IMR-90 (cell line): ENCODE measurements around the gene PIAS4. TPM values are rescaled to one million over a fixed set of nuclear protein-coding genes. Genes with fewer than 3 reads are reported as not detected.

ENCODE experiments used
- ATAC-seq: fragments of 200-7000 bp; cut with Tn5 transposase; 2 replicates; pipeline ENCODE4 v1.9.1; 2020; ENCODE audit warnings: low read depth, mild to moderate bottlenecking, moderate library complexity
- BruUV-seq: library from RNA; stranded (reverse); fragments of 400-500 nt; replicated peaks from 2 replicates; lab custom pipeline; 2021; lab: Mats Ljungman, UMichigan
- CTCF ChIA-PET: fragments of 300-600 bp; formaldehyde crosslinking; extraction: SDS; loops from one replicate; lab custom pipeline; 2021; ENCODE audit warnings: antibody characterized with exemption; lab: Yijun Ruan, JAX
- POLR2A ChIA-PET: fragments of 300-600 bp; sonication (Branson Sonifier 250); formaldehyde crosslinking; loops from one replicate; lab custom pipeline; 2022; ENCODE audit warnings: antibody characterized with exemption; ENCODE audit not compliant: unreplicated experiment; lab: Charles Lee
- DNase-seq: peaks from one replicate; pipeline ENCODE4 v3.0.0; 2013
- H2AFZ ChIP-seq: replicated peaks from 2 replicates; pipeline ENCODE3; 2013; ENCODE audit warnings: low read length, mild to moderate bottlenecking; ENCODE audit not compliant: poor library complexity
- H2AK5ac ChIP-seq: 2 replicates; pipeline ENCODE4 v1.6.1; 2013; ENCODE audit warnings: low read depth, low read length, inconsistent platforms
- H2AK9ac ChIP-seq: replicated peaks from 2 replicates; pipeline ENCODE3; 2013; ENCODE audit warnings: mild to moderate bottlenecking, low read depth, low read length, moderate library complexity; ENCODE audit not compliant: poor library complexity
- H2BK120ac ChIP-seq: 2 replicates; pipeline ENCODE4 v1.6.1; 2013; ENCODE audit warnings: low read depth, low read length, inconsistent platforms
- H2BK15ac ChIP-seq: 3 replicates; pipeline ENCODE4 v1.6.1; 2013; ENCODE audit warnings: low read depth, low read length, inconsistent platforms
- H2BK20ac ChIP-seq: 2 replicates; pipeline ENCODE4 v1.6.1; 2013; ENCODE audit warnings: low read depth, mild to moderate bottlenecking, inconsistent platforms, low read length, moderate library complexity
- H2BK5ac ChIP-seq: 2 replicates; pipeline ENCODE4 v1.6.1; 2013; ENCODE audit warnings: mild to moderate bottlenecking, low read depth, low read length, inconsistent platforms; ENCODE audit not compliant: poor library complexity, severe bottlenecking
- H3K14ac ChIP-seq: replicated peaks from 2 replicates; pipeline ENCODE4 v1.6.1; 2013; ENCODE audit warnings: low read depth, low read length, inconsistent platforms
- H3K18ac ChIP-seq: 2 replicates; pipeline ENCODE4 v1.6.1; 2013; ENCODE audit warnings: low read depth, low read length, control low read depth
- H3K23ac ChIP-seq: 2 replicates; pipeline ENCODE4 v1.6.1; 2013; ENCODE audit warnings: low read depth, low read length, inconsistent platforms
- H3K27ac ChIP-seq: 2 replicates; pipeline ENCODE4 v1.5.1; 2013; ENCODE audit warnings: mild to moderate bottlenecking, control low read depth, low read length; ENCODE audit not compliant: insufficient read depth
- H3K27me3 ChIP-seq: 2 replicates; pipeline ENCODE4 v1.6.1; 2013; ENCODE audit warnings: low read length; ENCODE audit not compliant: control insufficient read depth, insufficient read depth
- H3K36me3 ChIP-seq: 2 replicates; pipeline ENCODE4 v1.6.1; 2013; ENCODE audit warnings: low read length, mixed read lengths; ENCODE audit not compliant: control insufficient read depth, insufficient read depth
- H3K4ac ChIP-seq: 2 replicates; pipeline ENCODE4 v1.6.1; 2013; ENCODE audit warnings: low read depth, low read length, inconsistent platforms
- H3K4me1 ChIP-seq: 2 replicates; pipeline ENCODE4 v1.6.1; 2013; ENCODE audit warnings: low read length, mixed read lengths; ENCODE audit not compliant: control insufficient read depth, insufficient read depth
- H3K4me2 ChIP-seq: 2 replicates; pipeline ENCODE4 v1.6.1; 2013; ENCODE audit warnings: low read depth, mild to moderate bottlenecking, control low read depth, low read length, moderate library complexity
- H3K4me3 ChIP-seq: 2 replicates; pipeline ENCODE4 v1.5.1; 2013; ENCODE audit warnings: low read depth, mild to moderate bottlenecking, control low read depth, low read length, moderate library complexity; ENCODE audit not compliant: insufficient read depth
- H3K56ac ChIP-seq: 2 replicates; pipeline ENCODE4 v1.6.1; 2013; ENCODE audit warnings: low read length, inconsistent platforms; ENCODE audit not compliant: insufficient read depth; ENCODE audit errors: extremely low read depth
- H3K79me1 ChIP-seq, 2 experiments: 2 replicates each; pipeline ENCODE4 v1.6.1; 2013; ENCODE audit warnings: low read length in 2 of 2, inconsistent platforms in 1 of 2, low read depth in 1 of 2
- H3K9ac ChIP-seq: 2 replicates; pipeline ENCODE4 v1.6.1; 2013; ENCODE audit warnings: low read depth, low read length, control low read depth
- H3K9me1 ChIP-seq: 2 replicates; pipeline ENCODE4 v1.6.1; 2013; ENCODE audit warnings: low read length, inconsistent platforms; ENCODE audit not compliant: insufficient read depth
- H3K9me3 ChIP-seq: 2 replicates; pipeline ENCODE4 v1.6.1; 2013; ENCODE audit warnings: low read length; ENCODE audit not compliant: control insufficient read depth, insufficient read depth
- H4K20me1 ChIP-seq: 2 replicates; pipeline ENCODE4 v1.6.1; 2013; ENCODE audit warnings: low read length, inconsistent platforms; ENCODE audit not compliant: insufficient read depth
- H4K5ac ChIP-seq: 2 replicates; pipeline ENCODE4 v1.6.1; 2013; ENCODE audit warnings: mild to moderate bottlenecking, low read depth, low read length, control low read depth
- H4K8ac ChIP-seq, 2 experiments: 2 replicates each; pipeline ENCODE4 v1.6.1; 2013; ENCODE audit warnings: low read depth in 2 of 2, low read length in 2 of 2, control low read depth in 1 of 2, inconsistent platforms in 1 of 2
- H4K91ac ChIP-seq: 2 replicates; pipeline ENCODE4 v1.6.1; 2013; ENCODE audit warnings: low read depth, low read length, inconsistent platforms; ENCODE audit not compliant: insufficient read depth
- BHLHE40 ChIP-seq: fragments of 150-350 bp; IDR thresholded peaks from 2 replicates; pipeline ENCODE4 v1.6.1; 2016; ENCODE audit warnings: mild to moderate bottlenecking, low read depth, low read length
- CEBPB ChIP-seq: IDR thresholded peaks from 2 replicates; pipeline ENCODE4 v1.6.1; 2012; ENCODE audit warnings: low read depth, low read length, improper control_type of control experiment
- CHD1 ChIP-seq: IDR thresholded peaks from 2 replicates; pipeline ENCODE4 v1.6.1; 2012; ENCODE audit warnings: low read depth, low read length, improper control_type of control experiment
- CTCF ChIP-seq: conservative IDR thresholded peaks from 2 replicates; pipeline ENCODE4 v1.5.1; 2012; ENCODE audit warnings: mild to moderate bottlenecking, low read depth, low read length, improper control_type of control experiment
- ELK1 ChIP-seq: fragments of 150-350 bp; IDR thresholded peaks from 2 replicates; pipeline ENCODE4 v1.6.1; 2016; ENCODE audit warnings: low read depth, mild to moderate bottlenecking, low read length, moderate library complexity, borderline replicate concordance
- MAFK ChIP-seq: IDR thresholded peaks from 2 replicates; pipeline ENCODE4 v1.6.1; 2012; ENCODE audit warnings: low read depth, low read length, improper control_type of control experiment
- MXI1 ChIP-seq: IDR thresholded peaks from 2 replicates; pipeline ENCODE4 v1.6.1; 2012; ENCODE audit warnings: low read depth, mild to moderate bottlenecking, low read length, moderate library complexity, borderline replicate concordance
- NFE2L2 ChIP-seq: fragments of 150-350 bp; IDR thresholded peaks from 2 replicates; pipeline ENCODE4 v1.6.1; 2016; ENCODE audit warnings: low read depth, mild to moderate bottlenecking, low read length
- RAD21 ChIP-seq: IDR thresholded peaks from 2 replicates; pipeline ENCODE4 v1.6.1; 2012; ENCODE audit warnings: low read length, improper control_type of control experiment
- RCOR1 ChIP-seq: IDR thresholded peaks from 2 replicates; pipeline ENCODE4 v1.6.1; 2012; ENCODE audit warnings: mild to moderate bottlenecking, low read length, improper control_type of control experiment; ENCODE audit not compliant: insufficient replicate concordance
- RFX5 ChIP-seq: IDR thresholded peaks from 2 replicates; pipeline ENCODE4 v1.8.0; 2012; ENCODE audit warnings: low read depth, mild to moderate bottlenecking, low read length, moderate library complexity
- SMC3 ChIP-seq: fragments of 150-350 bp; IDR thresholded peaks from 2 replicates; pipeline ENCODE4 v1.6.1; 2016; ENCODE audit warnings: low read depth, mild to moderate bottlenecking, antibody characterized with exemption, low read length, moderate library complexity
- USF2 ChIP-seq: fragments of 150-350 bp; IDR thresholded peaks from 2 replicates; pipeline ENCODE4 v1.6.1; 2017; ENCODE audit warnings: mild to moderate bottlenecking, antibody characterized with exemption, low read length, low read depth
- WGBS, 2 experiments: methylation state at CpG; one replicate each; pipeline versions ENCODE4 v1.1.5 to v1.1.7; 2013; ENCODE audit warnings: missing lambda C conversion rate in 2 of 2; ENCODE audit not compliant: insufficient read length in 1 of 2; ENCODE audit errors: extremely low coverage in 2 of 2; 5-methylcytosine and 5-hydroxymethylcytosine counted together
- dilution Hi-C: fragments of 300-500 bp; cut with HindIII; formaldehyde crosslinking; loops from one replicate; pipeline ENCODE4 v1.14.3; 2018; ENCODE audit warnings: low sequenced_read_pairs; ENCODE audit not compliant: unreplicated experiment
- in situ Hi-C: fragments of 300-500 bp; cut with MboI; formaldehyde crosslinking; loops from 3 replicates; pipeline ENCODE4 v1.14.3; 2019; ENCODE audit warnings: low sequenced_read_pairs, inconsistent platforms, mixed read lengths
- intact Hi-C: fragments of 100-400 bp; cut with micrococcal nuclease; formaldehyde crosslinking; loops from 2 replicates; pipeline ENCODE4 v1.10.0; 2022
- polyA plus RNA-seq, 3 experiments: library from polyadenylated mRNA; depleted of rRNA; stranded (reverse); fragments of >200 nt; gene quantifications; 2 replicates each; pipeline ENCODE4 v1.2.3, GENCODE V29; 2012; ENCODE audit warnings: low replicate concordance in 1 of 3
- total RNA-seq: library from RNA; depleted of rRNA; stranded (reverse); fragments of >200 nt; gene quantifications from 2 replicates; pipeline ENCODE4 v1.2.3, GENCODE V29; 2012

The PIAS4 gene
- total and polyA plus RNA-seq, 2 of the 4 experiments (the other 2 are of a cell fraction): 12.1 to 13.6 TPM

- Histone ChIP-seq H3K18ac (no peak overlapping the region), H2BK120ac (no peak overlapping the region), H2BK20ac (no peak overlapping the region), H2BK5ac (no peak overlapping the region), H3K79me1 (peaks cover 10 to 81% of the 10 kb centered on the region in 2 experiments), H3K4ac (no peak overlapping the region), H3K4me2 (no peak overlapping the region), H3K9me3 (no peaks in the 10 kb centered on the region; the same call in 1 of the 2 replicates), H4K20me1 (peaks cover 58% of the 10 kb centered on the region), H3K27ac (no peak overlapping the region), H4K5ac (no peak overlapping the region), H3K27me3 (no peaks in the 10 kb centered on the region), H3K36me3 (peaks cover 41% of the 10 kb centered on the region), H3K14ac (no peak overlapping the region), H2BK15ac (no peak overlapping the region), H3K56ac (no peak overlapping the region), H2AFZ (no peak overlapping the region), H3K4me1 (no peaks in the 10 kb centered on the region), H4K91ac (no peak overlapping the region), H4K8ac (no peak overlapping the region), H3K9me1 (no peaks in the 10 kb centered on the region), H2AK5ac (no peak overlapping the region), H3K4me3 (no peak overlapping the region), H3K9ac (no peak overlapping the region), H3K23ac (no peak overlapping the region), H2AK9ac (no peak overlapping the region)
- CTCF ChIA-PET: no interaction called here
- DNase-seq: no peak
- no TSS peak for BruUV-seq
- TF ChIP-seq NFE2L2 (no peak), RCOR1 (no peak), USF2 (no peak), RAD21 (no peak), RFX5 (no peak), CTCF (no peak), CHD1 (no peak), ELK1 (no peak), CEBPB (no peak), BHLHE40 (no peak), SMC3 (no peak), MAFK (no peak), MXI1 (no peak)
- intact Hi-C loops (no loop called here), dilution Hi-C loops (no loop called here), in situ Hi-C loops (no loop called here)
- POLR2A ChIA-PET: no interaction called here
- WGBS, 2 experiments: 77% methylated on average over 4 of the region's 17 CpGs; no CpG with 5 or more reads in 1 of the 2 experiments
- ATAC-seq: no peak
These were observed 12.0 kb downstream of the PIAS4 start for GRCh38 chr19:4019578-4019977.
